Kidney (tissue), 14 donors: ENCODE data around the gene ZNF253. TPM values are rescaled to one million over a fixed set of nuclear protein-coding genes. Genes with fewer than 3 reads are reported as not detected.
"Not testable (repeated sequence)": the region's sequence is repeated elsewhere in the genome, so short reads cannot be mapped to it uniquely, and the experiment has no call there.

Experiments used
- DNase-seq, 5 donors: peaks; one replicate each; pipeline ENCODE4 v3.0.0-alpha.2; 2013 to 2020
- FAIRE-seq: peaks from 2 replicates; lab custom pipeline; 2012; peaks lifted over from hg19 to GRCh38; lab: Jason Lieb, UNC
- H3K27ac ChIP-seq, 2 donors: one replicate each; pipeline ENCODE4 v1.7.0; 2013; ENCODE audit warnings: low read depth in 2 of 2, low read length in 2 of 2, inconsistent platforms in 1 of 2
- H3K27me3 ChIP-seq: one replicate; pipeline ENCODE4 v1.7.1; 2013; ENCODE audit warnings: low read length, inconsistent platforms; ENCODE audit not compliant: control insufficient read depth, insufficient read depth
- H3K36me3 ChIP-seq, 3 donors: one replicate each; pipeline versions ENCODE4 v1.7.0 to v1.7.1; 2013; ENCODE audit warnings: low read length in 3 of 3, control low read depth in 1 of 3, inconsistent platforms in 1 of 3; ENCODE audit not compliant: insufficient read depth in 3 of 3, control insufficient read depth in 2 of 3
- H3K4me1 ChIP-seq, 3 donors: one replicate each; pipeline versions ENCODE4 v1.7.0 to v1.7.1; 2013; ENCODE audit warnings: low read length in 3 of 3, inconsistent platforms in 1 of 3, low read depth in 1 of 3; ENCODE audit not compliant: control insufficient read depth in 2 of 3, insufficient read depth in 2 of 3
- H3K4me3 ChIP-seq, 3 donors: one replicate each; pipeline versions ENCODE4 v1.7.0 to v1.8.1; 2013; ENCODE audit warnings: low read length in 3 of 3, control low read depth in 1 of 3, inconsistent platforms in 1 of 3
- H3K9ac ChIP-seq, 3 donors: one replicate each; pipeline versions ENCODE4 v1.7.0 to v1.7.1; 2013; ENCODE audit warnings: low read length in 3 of 3, control low read depth in 1 of 3, inconsistent platforms in 1 of 3
- H3K9me3 ChIP-seq, 3 donors: one replicate each; pipeline versions ENCODE4 v1.7.0 to v1.7.1; 2013; ENCODE audit warnings: low read length in 3 of 3, control low read depth in 1 of 3, inconsistent platforms in 1 of 3; ENCODE audit not compliant: control insufficient read depth in 2 of 3, insufficient read depth in 1 of 3
- intact Hi-C: fragments of 100-400 bp; cut with DNase I; formaldehyde crosslinking; loops from one replicate; pipeline ENCODE4 v1.11.1; 2022
- polyA plus RNA-seq: library from polyadenylated mRNA; stranded (reverse); fragments of 350-450 nt; fragmentation: Illumina TruSeq; extraction: RNeasy Lipid Tissue Mini Kit (QIAGEN cat#74804); gene quantifications from one replicate; pipeline ENCODE4 v1.2.3, GENCODE V29; 2014; ENCODE audit warnings: low read depth, low replicate concordance; ENCODE audit not compliant: insufficient read depth
- total RNA-seq: library from RNA; stranded (reverse); fragmentation: NEBNext Ultra II Directional; extraction: Animal tissue kit (Norgen Biotek cat#: 25700); gene quantifications from one replicate; pipeline ENCODE4 v1.2.1, GENCODE V29; 2021
- TF ChIP-seq, protein P1 (sequence below): IDR thresholded peaks from 3 replicates; pipeline ENCODE4 v1.5.1; 2012; ENCODE audit warnings: mild to moderate bottlenecking, moderate library complexity, borderline replicate concordance; ENCODE audit not compliant: insufficient read depth; ENCODE audit errors: extremely low read depth
- donor health status: control.
- donor health status: control.
- donor health status: control.
- donor health status: control.
- donor health status: control.
- donor health status: DM: yes; HTN: yes; CAD: no.
- donor health status: Normal renal cell carcinoma (clear cell type).

The ZNF253 gene
- total and polyA plus RNA-seq, 2 donors from 2014 or later: 5.4 to 15.3 TPM

DNA sequence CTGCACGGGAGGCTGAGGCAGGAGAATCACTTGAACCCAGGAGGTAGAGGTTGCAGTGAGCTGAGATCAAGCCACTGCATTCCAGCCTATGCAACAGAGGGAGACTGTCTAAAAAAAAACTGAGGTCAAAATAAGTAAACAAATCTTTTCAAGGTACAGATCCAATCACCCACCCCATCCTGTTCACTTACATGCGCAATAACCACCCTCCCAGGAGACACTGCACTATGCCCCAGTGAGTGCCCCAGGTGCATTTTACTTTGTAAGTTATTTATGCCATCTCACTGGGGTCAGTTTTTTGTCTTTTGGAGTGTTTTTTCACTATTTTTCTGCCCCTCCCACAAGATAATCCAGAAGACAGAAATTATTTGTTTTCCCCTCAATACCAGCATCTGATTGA, 6.9 kb upstream of the ZNF253 start:
- TF ChIP-seq, protein P1, sequence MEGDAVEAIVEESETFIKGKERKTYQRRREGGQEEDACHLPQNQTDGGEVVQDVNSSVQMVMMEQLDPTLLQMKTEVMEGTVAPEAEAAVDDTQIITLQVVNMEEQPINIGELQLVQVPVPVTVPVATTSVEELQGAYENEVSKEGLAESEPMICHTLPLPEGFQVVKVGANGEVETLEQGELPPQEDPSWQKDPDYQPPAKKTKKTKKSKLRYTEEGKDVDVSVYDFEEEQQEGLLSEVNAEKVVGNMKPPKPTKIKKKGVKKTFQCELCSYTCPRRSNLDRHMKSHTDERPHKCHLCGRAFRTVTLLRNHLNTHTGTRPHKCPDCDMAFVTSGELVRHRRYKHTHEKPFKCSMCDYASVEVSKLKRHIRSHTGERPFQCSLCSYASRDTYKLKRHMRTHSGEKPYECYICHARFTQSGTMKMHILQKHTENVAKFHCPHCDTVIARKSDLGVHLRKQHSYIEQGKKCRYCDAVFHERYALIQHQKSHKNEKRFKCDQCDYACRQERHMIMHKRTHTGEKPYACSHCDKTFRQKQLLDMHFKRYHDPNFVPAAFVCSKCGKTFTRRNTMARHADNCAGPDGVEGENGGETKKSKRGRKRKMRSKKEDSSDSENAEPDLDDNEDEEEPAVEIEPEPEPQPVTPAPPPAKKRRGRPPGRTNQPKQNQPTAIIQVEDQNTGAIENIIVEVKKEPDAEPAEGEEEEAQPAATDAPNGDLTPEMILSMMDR: no peak
- H3K27ac ChIP-seq: no peak overlapping the region
- H3K9ac ChIP-seq: no peak overlapping the region
- intact Hi-C loops: no loop called here
- H3K9me3 ChIP-seq: no peaks in the 10 kb centered on the region
- FAIRE-seq (no peak), DNase-seq (no peak)
- no peak overlapping the region for H3K4me3 ChIP-seq
- no peaks in the 10 kb centered on the region for H3K36me3 ChIP-seq
- no peaks in the 10 kb centered on the region for H3K4me1 ChIP-seq
- H3K27me3 ChIP-seq: no peaks in the 10 kb centered on the region

DNA sequence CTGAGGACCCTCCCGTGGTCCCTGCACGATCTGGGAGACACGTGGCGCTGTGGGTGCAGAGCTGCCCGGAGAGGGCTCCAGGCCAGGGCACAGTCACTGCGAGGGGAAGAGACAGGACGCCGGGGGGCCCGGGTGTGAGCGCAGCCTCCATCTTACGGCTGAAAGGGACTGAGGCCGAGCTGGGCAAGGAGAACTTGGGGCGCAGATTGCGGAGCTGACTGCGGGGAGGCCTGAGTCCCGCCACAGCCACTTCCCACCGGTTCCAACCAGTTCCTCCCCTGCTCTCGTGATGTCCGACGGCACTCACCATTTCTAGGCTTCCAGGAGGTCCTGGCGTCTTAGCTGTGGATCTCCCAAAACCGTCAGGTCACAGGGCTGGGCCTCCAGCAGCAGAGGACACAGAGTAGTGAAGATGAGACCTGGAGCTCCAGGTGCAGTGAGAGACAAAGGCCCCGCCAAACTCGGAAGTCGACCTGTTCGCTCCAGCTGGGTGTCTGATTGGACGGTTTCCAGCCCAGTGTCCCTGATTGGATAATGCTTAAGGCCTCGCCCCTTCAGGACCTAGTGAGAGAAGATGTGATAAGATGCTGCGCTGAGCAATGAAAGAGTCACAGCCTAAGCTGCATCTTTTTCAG, 4.8 kb upstream of the ZNF253 start:
- intact Hi-C loops: no loop called here
- FAIRE-seq (no peak), DNase-seq (peak in 4 of 5 donors; percentile 84 to 96 (median 86))
- H3K27ac ChIP-seq: no peak overlapping the region
- H3K36me3 ChIP-seq: no peaks in the 10 kb centered on the region
- H3K27me3 ChIP-seq: no peaks in the 10 kb centered on the region
- H3K9me3 ChIP-seq: no peaks in the 10 kb centered on the region
- H3K9ac ChIP-seq: peak overlapping the region in 2 of 3 donors; percentile 4 to 53
- H3K4me3 ChIP-seq: peak overlapping the region; percentile 63 to 73 (median 71)
- peaks cover 0 to 2% (median 0%) of the 10 kb centered on the region in 3 donors for H3K4me1 ChIP-seq
- TF ChIP-seq, protein P1: no peak

DNA sequence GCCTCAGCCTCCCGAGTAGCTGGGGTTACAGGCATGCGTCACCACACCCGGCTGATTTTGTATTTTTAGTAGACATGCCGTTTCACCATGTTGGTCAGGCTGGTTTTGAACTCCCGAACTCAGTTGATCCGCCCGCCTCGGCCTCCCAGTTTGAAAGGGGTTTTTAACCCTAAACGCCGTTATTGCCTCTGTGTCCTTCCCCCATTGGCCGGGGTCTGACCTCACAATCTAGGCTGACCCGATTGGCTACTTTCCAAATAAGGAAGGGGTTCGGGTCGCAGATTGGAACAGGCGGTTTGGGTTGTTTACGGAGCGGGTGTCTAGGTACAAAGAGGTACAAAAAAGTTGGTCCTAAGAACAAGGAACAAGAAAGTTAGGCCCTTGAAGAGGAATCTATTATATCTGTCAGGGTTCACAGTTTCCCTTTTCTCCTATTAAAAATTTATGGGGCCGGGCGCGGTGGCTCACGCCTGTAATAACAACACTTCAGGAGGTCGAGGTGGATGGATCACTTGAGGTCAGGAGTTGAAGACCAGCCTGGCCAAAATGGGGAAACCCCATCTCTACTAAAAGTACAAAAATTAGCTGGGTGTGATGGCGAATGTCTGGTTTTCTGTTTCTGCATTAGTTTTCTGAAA, 1.0 kb downstream of the ZNF253 start:
- H3K27ac ChIP-seq: peak overlapping the region; percentile 88 to 89
- no peaks in the 10 kb centered on the region for H3K36me3 ChIP-seq
- H3K4me3 ChIP-seq: peak overlapping the region; percentile 85 to 96 (median 93)
- H3K9me3 ChIP-seq: no peaks in the 10 kb centered on the region
- H3K9ac ChIP-seq: peak overlapping the region; percentile 84 to 97 (median 95)
- DNase-seq (peak in 4 of 5 donors; percentile 59 to 78 (median 66)), FAIRE-seq (no peak)
- TF ChIP-seq, protein P1: no peak
- peaks cover 0 to 6% (median 0%) of the 10 kb centered on the region in 3 donors for H3K4me1 ChIP-seq
- no peaks in the 10 kb centered on the region for H3K27me3 ChIP-seq
- intact Hi-C loops: no loop called here

DNA sequence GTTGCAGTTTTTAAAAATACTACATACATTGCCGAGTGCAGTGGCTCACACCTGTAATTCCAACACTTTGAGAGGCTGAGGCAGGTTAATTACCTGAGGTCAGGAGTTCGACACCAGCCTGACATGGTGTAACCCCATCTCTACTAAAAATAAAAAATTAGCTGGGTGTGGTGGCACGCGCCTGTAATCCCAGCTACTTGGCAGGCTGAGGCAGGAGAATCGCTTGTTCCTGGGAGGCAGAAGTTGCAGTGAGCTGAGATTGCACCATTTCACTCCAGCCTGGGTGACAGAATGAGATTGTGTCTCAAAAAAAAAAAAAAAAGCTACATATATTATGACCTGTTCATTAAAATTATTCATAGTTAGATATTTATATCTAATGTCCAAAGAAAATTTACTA, 4.4 kb downstream of the ZNF253 start:
- H3K4me3 ChIP-seq, intact Hi-C loops, H3K9ac ChIP-seq, H3K27me3 ChIP-seq, H3K4me1 ChIP-seq, H3K9me3 ChIP-seq, H3K36me3 ChIP-seq, DNase-seq, FAIRE-seq, H3K27ac ChIP-seq: not testable (repeated sequence)
